CD4-positive, alpha-beta T cell treated with Interleukin-1 beta for 1 hour (primary cell): ENCODE results near the gene RNF6.
"Not testable (repeated sequence)": the region's sequence is repeated elsewhere in the genome, so short reads cannot be mapped to it uniquely, and the experiment has no call there.

Experiments used
- DNase-seq, 2 donors: peaks; one replicate each; pipeline ENCODE4 v3.0.0-alpha.2; 2020 to 2022

RNF6 gene

GRCh38 chr13:26221721-26222519, at the start of gene RNF6:
TSS of gene RNF6 (minus strand) at chr13:26222314. CDS start at chr13:26219649, 2,665 bp downstream.
- peak; percentile 92 to 93 for DNase-seq

DNA sequence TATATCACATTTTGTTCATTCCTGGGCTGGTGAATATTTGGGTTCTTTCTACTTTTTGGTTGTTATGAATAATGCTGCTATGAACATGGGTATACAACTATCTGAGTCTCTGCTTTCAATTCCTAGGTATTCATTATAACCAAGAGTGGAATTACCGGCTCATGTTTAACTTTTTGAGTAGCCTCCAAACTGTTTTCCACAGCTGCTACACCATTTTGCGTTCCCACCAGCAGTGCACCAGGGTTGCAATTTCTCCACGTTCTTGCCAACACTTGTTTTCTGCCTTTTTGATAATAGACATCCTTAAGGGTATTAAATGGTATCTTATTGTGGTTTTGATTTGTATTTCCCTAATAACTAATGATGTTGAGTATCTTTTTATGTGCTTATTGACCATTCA, 48.6 kb upstream of the RNF6 start:
- no peak for DNase-seq

- DNase-seq: no peak
These were observed 44.2 kb upstream of the RNF6 start for GRCh38 chr13:26266311-26266710.

- DNase-seq: no peak
These were observed 40.0 kb upstream of the RNF6 start for GRCh38 chr13:26262156-26262555.

GRCh38 chr13:26259634-26260033, 37.5 kb upstream of the RNF6 start:
- DNase-seq: no peak

GRCh38 chr13:26257049-26257448, 34.9 kb upstream of the RNF6 start:
- no peak for DNase-seq

DNA sequence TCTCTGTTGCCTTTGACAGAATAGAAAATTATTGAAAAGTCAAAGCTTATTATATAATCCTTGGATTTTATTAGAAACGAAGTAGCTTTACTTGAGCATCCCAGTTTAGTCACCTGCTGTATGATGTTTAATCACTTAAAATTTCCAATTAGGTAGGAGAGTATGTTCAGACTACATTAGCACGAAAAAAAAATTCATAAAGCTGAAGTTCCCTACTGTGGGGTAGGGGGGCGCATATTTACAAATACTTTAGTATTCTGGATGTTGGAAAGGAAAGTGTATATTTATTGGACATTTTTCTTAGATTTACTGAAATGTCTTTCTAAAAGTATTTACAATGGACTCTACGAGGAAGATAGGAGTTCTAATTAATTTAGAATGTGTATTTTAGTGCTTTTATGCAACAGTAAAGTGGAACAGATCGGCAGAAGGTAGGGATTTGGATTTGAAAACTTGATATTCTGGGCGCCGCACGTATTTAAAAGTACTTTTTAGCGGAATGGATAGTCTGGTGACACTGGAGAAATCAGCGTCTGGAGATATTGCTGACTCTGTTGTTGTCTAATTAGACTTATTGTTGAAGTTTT, 33.7 kb upstream of the RNF6 start:
- DNase-seq: no peak

- no peak for DNase-seq
These were observed 33.0 kb upstream of the RNF6 start for GRCh38 chr13:26255115-26255514.

DNA sequence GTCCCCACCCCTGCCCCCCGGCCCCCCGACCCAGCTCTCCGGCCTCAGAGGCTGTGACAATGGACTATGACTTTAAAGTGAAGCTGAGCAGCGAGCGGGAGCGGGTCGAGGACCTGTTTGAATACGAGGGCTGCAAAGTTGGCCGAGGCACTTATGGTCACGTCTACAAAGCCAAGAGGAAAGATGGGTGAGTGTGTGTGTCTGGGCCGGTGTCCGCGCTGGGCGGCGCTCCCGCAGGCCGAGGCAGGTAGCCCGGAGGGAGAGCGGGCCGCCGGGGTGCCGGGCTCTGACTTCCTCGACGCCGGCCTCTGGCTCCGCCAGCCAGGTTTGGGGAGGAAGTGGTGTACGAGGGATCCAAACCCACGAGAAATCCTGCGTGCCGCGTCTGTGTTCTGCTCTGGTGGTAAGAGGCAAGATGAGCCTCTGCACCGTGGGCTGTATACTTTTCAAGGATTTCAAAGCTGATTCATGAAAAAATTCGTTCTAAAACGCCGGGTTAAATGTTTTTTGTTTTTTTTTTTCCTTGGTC, 32.5 kb upstream of the RNF6 start:
- DNase-seq: peak; percentile 52 to 62

DNA sequence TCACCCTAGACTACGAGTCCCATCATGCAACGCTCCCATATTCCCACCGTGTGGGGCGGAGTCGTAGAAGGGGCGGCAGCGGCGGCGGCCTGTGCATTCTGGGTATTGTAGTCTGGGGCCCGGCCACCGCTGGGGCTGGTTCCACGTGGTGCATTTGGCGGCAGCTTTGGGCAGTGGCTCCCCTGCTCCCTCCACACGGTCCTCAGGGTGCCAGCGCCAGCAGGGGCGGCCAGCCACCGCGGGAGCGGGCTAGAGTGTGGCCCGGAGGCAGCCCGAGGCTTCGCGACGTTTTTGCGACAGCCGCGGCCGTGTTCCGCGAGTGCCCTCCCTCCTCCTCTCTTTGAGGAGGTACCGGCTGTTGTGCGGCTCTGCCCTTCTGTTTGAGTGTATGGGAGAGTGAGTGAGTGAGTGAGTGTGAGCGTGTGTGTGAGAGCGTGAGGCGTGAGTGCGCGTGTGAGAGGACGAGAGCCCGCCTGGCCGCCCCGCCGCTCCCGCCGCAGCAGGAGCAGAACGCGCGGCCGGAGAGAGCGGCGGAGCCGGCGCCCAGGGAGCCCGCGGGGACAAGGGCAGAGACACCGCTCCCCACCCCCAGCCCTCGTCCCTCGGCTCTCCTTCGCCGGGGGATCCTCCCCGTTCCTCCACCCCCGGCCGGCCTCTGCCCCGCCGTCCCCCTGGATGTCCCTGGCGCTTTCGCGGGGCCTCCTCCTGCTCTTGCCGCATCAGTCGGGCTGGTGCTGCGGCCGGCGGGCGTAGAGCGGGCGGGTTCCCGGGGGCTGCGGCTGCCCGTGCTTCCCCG, 31.9 kb upstream of the RNF6 start, which contains the start of gene CDK8:
CDK8 (plus strand) TSS at position 343 of the 796 bp plus-strand sequence. CDS start 513 bp downstream, outside the sequence.
- peak; percentile 88 to 89 for DNase-seq

GRCh38 chr13:26253262-26253786, 31.2 kb upstream of the RNF6 start:
- DNase-seq: no peak

- DNase-seq: not testable (repeated sequence)
These were observed 29.9 kb upstream of the RNF6 start for GRCh38 chr13:26252006-26252405.

DNA sequence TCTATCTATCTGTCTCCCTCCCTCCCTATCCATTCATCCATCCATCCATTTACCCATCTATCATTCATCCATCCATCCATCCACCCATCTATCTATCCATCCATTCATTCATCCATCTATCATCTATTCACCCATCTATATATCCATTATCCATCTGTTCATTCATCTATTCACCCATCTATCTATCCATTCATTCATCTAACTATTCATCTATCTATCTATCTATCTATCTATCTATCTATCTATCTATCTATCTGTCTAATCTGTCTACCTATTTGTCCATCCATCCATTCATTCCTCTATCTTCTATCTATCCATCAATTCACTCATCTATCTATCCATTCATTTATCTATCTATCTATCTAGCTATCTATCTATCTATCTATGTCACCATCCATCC, 27.4 kb upstream of the RNF6 start:
- no peak for DNase-seq

DNA sequence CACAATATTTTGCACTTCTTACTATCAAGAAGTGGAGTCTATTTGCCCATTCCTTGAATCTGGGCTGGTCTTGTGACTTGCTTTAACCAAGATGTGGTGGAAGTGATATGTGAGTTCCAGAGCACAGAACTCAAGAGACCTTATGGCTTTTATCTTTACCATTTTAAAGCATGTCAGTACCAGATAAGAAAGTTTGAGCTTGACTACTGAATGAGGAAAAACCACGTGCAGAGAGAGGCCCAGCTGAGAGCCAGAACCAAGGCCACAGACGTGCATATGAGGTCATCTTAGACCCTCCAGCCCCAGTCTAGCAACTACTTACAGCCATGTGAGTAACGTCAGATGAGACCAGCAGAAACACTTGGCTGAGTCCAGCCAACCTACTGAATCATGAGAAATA, 25.5 kb upstream of the RNF6 start:
- DNase-seq: no peak

- DNase-seq: no peak
These were observed 24.9 kb upstream of the RNF6 start for GRCh38 chr13:26247011-26247410.

- no peak for DNase-seq
These were observed 24.0 kb upstream of the RNF6 start for GRCh38 chr13:26246154-26246553.

GRCh38 chr13:26236296-26236695, 14.2 kb upstream of the RNF6 start:
- no peak for DNase-seq

DNA sequence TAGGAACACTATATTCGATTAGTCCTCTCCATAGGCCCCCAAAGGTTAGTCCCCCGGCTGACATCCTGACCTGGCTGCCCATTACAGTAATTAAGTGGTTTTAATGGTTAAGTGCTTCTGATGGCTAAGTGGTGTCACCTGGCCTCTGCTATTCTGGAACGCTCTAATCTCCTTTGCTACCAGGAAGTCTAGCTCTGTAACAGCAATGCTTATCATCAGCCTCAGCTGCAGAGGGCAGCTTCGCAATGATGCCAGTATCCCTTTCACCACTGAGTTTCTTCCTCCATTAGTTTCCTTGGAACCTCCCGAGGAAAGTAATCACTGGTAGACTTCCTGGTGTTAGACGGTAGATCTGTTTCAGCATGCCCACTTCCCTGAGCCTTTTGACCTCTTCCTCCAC, 8.6 kb upstream of the RNF6 start:
- no peak for DNase-seq

DNA sequence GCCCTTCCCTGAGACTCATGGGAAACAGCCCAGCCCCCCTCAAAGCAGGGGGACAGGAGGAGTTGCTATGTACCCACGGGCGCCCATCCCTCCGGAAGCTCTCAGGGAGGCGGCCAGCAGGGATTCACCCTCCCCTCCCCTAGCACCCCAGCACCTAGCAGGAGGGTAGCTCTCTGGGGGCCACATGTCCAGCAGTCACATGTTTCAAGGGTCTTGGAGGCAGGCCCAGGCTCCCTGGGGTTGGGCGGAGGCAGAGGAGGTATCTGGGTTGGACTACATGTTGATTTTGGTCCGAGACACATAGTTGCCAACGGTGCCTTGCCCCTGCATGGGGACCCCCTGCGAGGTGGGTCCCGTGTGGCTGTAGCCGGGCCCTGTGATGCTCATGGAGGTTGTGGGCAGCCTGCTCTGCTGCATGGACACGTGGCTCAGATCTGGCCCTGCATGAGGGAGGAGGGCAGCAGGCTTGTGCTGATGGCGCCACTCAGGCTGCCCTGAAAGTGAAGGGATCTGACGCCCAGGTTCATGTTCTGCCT, 7.0 kb upstream of the RNF6 start:
- DNase-seq: no peak

DNA sequence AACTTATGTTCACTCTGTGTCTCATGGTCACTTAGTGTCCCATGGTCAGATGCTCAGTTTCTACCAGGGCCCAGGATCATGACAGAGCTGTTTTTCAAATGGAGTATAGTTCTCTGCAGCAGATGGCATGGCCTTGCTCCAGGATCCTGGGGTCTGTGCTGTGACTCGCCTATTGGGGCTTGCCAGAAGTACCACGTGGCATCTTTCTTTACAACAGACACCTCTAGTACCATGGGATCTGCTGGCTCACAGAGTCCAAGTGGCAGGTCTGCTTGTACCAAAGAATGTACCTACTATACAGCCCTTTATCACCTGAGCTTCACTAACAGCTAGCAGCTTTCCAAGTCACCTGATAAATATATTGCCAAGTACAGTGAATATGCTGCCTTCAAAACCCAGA, 6.0 kb upstream of the RNF6 start:
- no peak for DNase-seq

GRCh38 chr13:26227166-26227971, 5.3 kb upstream of the RNF6 start:
- DNase-seq: no peak
